K562 (cell line): Measurements from ENCODE around the gene PRDX2. TPM values are rescaled to one million over a fixed set of nuclear protein-coding genes. Genes with fewer than 3 reads are reported as not detected.

Source experiments
- ATF7 ChIP-seq: fragments of 450-650 bp; IDR thresholded peaks from 2 replicates; pipeline ENCODE4 v1.7.1; 2014; ENCODE audit warnings: mild to moderate bottlenecking, moderate library complexity
- CREB5 ChIP-seq: fragments of 250-450 bp; sonication (Bioruptor Pico); IDR thresholded peaks from 2 replicates; pipeline ENCODE4 v1.5.0; 2020; ENCODE audit warnings: mild to moderate bottlenecking
- DMBX1 ChIP-seq: fragments of 250-450 bp; sonication (Bioruptor Pico); IDR thresholded peaks from 2 replicates; pipeline ENCODE4 v1.8.0; 2022; ENCODE audit warnings: inconsistent platforms, mild to moderate bottlenecking, moderate library complexity, borderline replicate concordance
- DNMT1 ChIP-seq: fragments of 450-650 bp; IDR thresholded peaks from 2 replicates; pipeline ENCODE4 v1.6.1; 2016; ENCODE audit warnings: antibody characterized with exemption, mild to moderate bottlenecking
- ELF4 ChIP-seq: fragments of 450-650 bp; formaldehyde crosslinking; IDR thresholded peaks from 2 replicates; pipeline ENCODE4 v1.4.0; 2022; ENCODE audit warnings: missing genetic modification characterization
- ETS1 ChIP-seq: conservative IDR thresholded peaks from 2 replicates; pipeline ENCODE4 v1.6.1; 2011; ENCODE audit warnings: low read depth, mild to moderate bottlenecking, low read length; ENCODE audit not compliant: control insufficient read depth
- HLTF ChIP-seq: fragments of 450-650 bp; IDR thresholded peaks from 2 replicates; pipeline ENCODE4 v1.6.1; 2016
- KLF6 ChIP-seq: fragments of 250-450 bp; sonication (Bioruptor Pico); IDR thresholded peaks from 2 replicates; pipeline ENCODE4 v1.4.0; 2020; ENCODE audit warnings: mild to moderate bottlenecking, moderate library complexity, borderline replicate concordance
- LEF1 ChIP-seq: fragments of 450-650 bp; IDR thresholded peaks from 2 replicates; pipeline ENCODE4 v1.6.1; 2016; ENCODE audit warnings: mild to moderate bottlenecking
- MEF2A ChIP-seq: IDR thresholded peaks from 2 replicates; pipeline ENCODE4 v1.6.1; 2011; ENCODE audit warnings: low read depth, mild to moderate bottlenecking, low read length, moderate library complexity; ENCODE audit not compliant: control insufficient read depth
- MTF1 ChIP-seq: fragments of 250-450 bp; sonication (Bioruptor Pico); IDR thresholded peaks from 2 replicates; pipeline ENCODE4 v1.9.0; 2021; ENCODE audit warnings: moderate library complexity, mild to moderate bottlenecking, inconsistent platforms, borderline replicate concordance
- NFRKB ChIP-seq: fragments of 450-650 bp; IDR thresholded peaks from 2 replicates; pipeline ENCODE4 v1.6.1; 2016; ENCODE audit warnings: low read depth
- NKRF ChIP-seq: fragments of 450-650 bp; IDR thresholded peaks from 2 replicates; pipeline ENCODE4 v1.6.1; 2016; ENCODE audit warnings: borderline replicate concordance
- OTX1 ChIP-seq: fragments of 450-650 bp; formaldehyde crosslinking; IDR thresholded peaks from 2 replicates; pipeline ENCODE4 v1.4.0; 2022; ENCODE audit warnings: mild to moderate bottlenecking
- POU5F1 ChIP-seq: fragments of 150-350 bp; IDR thresholded peaks from 2 replicates; pipeline ENCODE4 v1.6.1; 2014; ENCODE audit warnings: borderline replicate concordance, low read length, low read depth, mild to moderate bottlenecking; ENCODE audit not compliant: partially characterized antibody
- RBM14 ChIP-seq: fragments of 200-400 bp; formaldehyde crosslinking; IDR thresholded peaks from 2 replicates; pipeline ENCODE4 v1.6.1; 2018; ENCODE audit warnings: low read depth, mild to moderate bottlenecking, low read length, moderate library complexity, borderline replicate concordance; ENCODE audit not compliant: insufficient read depth
- TAL1 ChIP-seq: fragments of 450-650 bp; IDR thresholded peaks from 2 replicates; pipeline ENCODE4 v1.6.1; 2016; ENCODE audit warnings: mild to moderate bottlenecking
- TFE3 ChIP-seq: fragments of 450-650 bp; formaldehyde crosslinking; IDR thresholded peaks from 2 replicates; pipeline ENCODE4 v1.4.0; 2020; ENCODE audit warnings: mild to moderate bottlenecking, mixed read lengths
- ZKSCAN8 ChIP-seq: fragments of 200-800 bp; sonication (Bioruptor generic); IDR thresholded peaks from 2 replicates; pipeline ENCODE4 v1.6.1; 2016; ENCODE audit warnings: missing genetic modification characterization, missing compliant biosample characterization
- ZNF274 ChIP-seq: IDR thresholded peaks from 2 replicates; pipeline ENCODE4 v1.6.1; 2011; ENCODE audit warnings: low read depth, mild to moderate bottlenecking, low read length, moderate library complexity, borderline replicate concordance
- ZNF324 ChIP-seq: fragments of 250-450 bp; sonication (Bioruptor Pico); IDR thresholded peaks from 2 replicates; pipeline ENCODE4 v1.4.0; 2020; ENCODE audit warnings: mild to moderate bottlenecking
- polyA plus RNA-seq, 8 experiments: library from polyadenylated mRNA; depleted of rRNA in 4 of 8; stranded (reverse) in 5 of 8; unstranded in 3 of 8; fragments of >200 nt; fragmentation: Nextera tagmentation in 2 of 8; fragmentation: Illumina TruSeq in 1 of 8; extraction: Ambion mirVana in 2 of 8; extraction: Trizol in 1 of 8; gene quantifications; 2 replicates each; pipeline versions ENCODE4 v1.2.1 to v1.2.3, GENCODE V29; 2011 to 2014; ENCODE audit warnings: inconsistent platforms in 1 of 8, missing spikeins in 1 of 8
- total RNA-seq, 7 experiments: library from RNA; depleted of rRNA in 6 of 7; stranded (reverse); fragments of >200 nt in 6 of 7; fragmentation: Illumina TruSeq in 2 of 7; extraction: Trizol in 2 of 7; gene quantifications; 2 replicates each; pipeline versions ENCODE4 v1.2.1 to v1.2.3, GENCODE V29; 2011 to 2021; ENCODE audit warnings: low replicate concordance in 1 of 7

Gene PRDX2
- total and polyA plus RNA-seq, 9 of the 15 experiments (the other 6 are each of a cell fraction or from before 2014, with no cell fraction given) = 206 to 1,183 (median 415) TPM

GRCh38 chr19:12782424-12783290, 18.9 kb downstream of the PRDX2 start (continued):
- TF ChIP-seq ETS1 = peak; percentile 58; the same call in 1 of the 2 replicates
- no peak for TF ChIP-seq RBM14
- no peak for TF ChIP-seq TFE3 (CRISPR knock-in tag)
- TF ChIP-seq ATF7 = peak; percentile 80
- peak; percentile 15; the same call in 1 of the 2 replicates for TF ChIP-seq NFRKB
- TF ChIP-seq ZKSCAN8 = no peak
- peak; percentile 28; the same call in 1 of the 2 replicates for TF ChIP-seq LEF1
- no peak for TF ChIP-seq ZNF274
- TF ChIP-seq OTX1 (CRISPR knock-in tag) = no peak
- TF ChIP-seq ZNF324 (CRISPR knock-in tag) = no peak
- no peak for TF ChIP-seq MEF2A
- TF ChIP-seq DNMT1 = no peak
- TF ChIP-seq HLTF = no peak
- no peak for TF ChIP-seq POU5F1
- no peak for TF ChIP-seq CREB5 (CRISPR knock-in tag)
- TF ChIP-seq MTF1 (CRISPR knock-in tag) = no peak
- peak; percentile 71; the same call in 1 of the 2 replicates for TF ChIP-seq NKRF
- TF ChIP-seq TAL1 = no peak
- no peak for TF ChIP-seq ELF4 (CRISPR knock-in tag)
- no peak for TF ChIP-seq KLF6 (CRISPR knock-in tag)
- TF ChIP-seq DMBX1 = peak; percentile 80; the same call in 1 of the 2 replicates
